Activated CD4-positive, alpha-beta T cell treated with anti-CD3 and anti-CD28 coated beads, Interleukin-2, amount 50 U/mL, for 48 hours (primary cell): Measurements from ENCODE around the gene PSMC3.

Source experiments
- DNase-seq, 2 experiments: peaks; one replicate each; pipeline ENCODE4 v3.0.0-alpha.2; 2020

PSMC3 gene

DNA sequence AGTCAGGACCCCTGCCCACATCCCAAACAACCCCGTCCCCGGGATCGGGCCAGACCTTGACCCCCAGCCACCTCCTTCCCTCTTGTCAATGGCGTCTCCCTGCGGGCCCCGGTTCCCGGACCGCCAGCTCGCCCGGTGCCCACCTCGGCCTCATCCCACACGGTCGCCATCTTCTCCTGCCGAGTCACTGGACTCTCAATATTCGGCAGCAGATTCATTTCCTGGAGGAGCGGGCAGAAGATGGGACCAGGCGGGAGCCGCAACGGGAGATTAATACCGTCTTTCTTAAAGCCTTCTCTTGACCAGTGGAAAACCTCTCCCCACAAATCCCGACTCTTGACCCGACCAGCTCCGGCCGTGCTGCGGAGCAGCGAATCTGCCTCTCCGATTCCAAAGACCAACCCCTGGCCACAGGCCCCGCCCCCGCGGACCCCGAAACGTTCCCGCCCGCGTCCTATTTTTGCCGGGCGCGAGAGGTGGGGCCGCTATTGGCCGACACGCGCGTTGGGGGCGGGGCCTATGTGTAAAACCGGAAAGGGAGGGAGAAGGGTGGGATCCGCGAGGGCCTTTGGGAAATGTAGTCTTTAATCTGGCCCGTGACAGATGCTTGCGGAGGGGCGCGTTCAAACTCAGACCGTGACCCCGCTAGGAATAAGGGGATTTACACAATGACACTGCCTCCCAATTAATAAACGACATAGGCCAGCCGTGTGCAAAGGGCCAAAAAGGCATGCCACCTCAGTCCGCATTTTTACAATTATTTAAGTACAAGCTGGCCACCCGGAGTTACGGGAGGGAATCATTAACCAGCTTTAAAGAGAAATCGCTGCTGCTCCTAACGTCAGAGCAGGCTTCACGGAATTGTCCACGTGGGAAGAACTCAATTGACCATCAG is at the start of gene PSMC3:
PSMC3 (minus strand) TSS at position 378 of the 895 bp plus-strand sequence; CDS start at position 218, 160 bp downstream.
- DNase-seq = peak; percentile 100

GRCh38 chr11:47470671-47471070 is 44.4 kb upstream of the PSMC3 start:
- no peak for DNase-seq

GRCh38 chr11:47469361-47470179 is 43.3 kb upstream of the PSMC3 start:
- DNase-seq = no peak

DNA sequence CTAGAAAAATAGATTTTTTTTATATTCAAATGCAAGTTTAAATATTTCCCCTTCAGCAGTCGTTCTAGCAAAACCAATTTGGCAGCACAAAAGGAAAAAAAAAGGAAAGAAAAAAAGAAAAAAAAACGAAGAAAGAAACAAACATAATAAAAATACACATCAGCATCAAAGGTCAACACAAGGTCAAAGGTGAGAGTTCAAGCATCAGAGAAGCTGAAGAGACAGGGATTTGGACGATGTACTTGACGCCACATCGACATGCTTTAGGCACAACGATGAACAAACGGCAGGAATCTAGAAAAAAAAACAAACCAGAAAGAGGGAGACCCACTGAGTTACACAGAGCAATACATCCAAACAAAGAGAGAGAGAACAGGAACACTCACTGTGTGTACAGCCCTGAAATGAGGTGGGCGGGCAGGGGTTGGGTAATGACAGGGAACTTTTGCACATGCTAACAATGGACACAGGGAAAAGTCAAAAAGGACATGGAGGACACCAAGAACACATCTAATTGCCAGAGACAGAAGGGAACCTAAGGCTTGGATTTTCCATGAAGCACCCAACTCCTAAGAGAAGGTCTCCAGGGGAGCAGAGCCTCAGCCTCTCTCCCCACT is 42.5 kb upstream of the PSMC3 start:
- DNase-seq = no peak

DNA sequence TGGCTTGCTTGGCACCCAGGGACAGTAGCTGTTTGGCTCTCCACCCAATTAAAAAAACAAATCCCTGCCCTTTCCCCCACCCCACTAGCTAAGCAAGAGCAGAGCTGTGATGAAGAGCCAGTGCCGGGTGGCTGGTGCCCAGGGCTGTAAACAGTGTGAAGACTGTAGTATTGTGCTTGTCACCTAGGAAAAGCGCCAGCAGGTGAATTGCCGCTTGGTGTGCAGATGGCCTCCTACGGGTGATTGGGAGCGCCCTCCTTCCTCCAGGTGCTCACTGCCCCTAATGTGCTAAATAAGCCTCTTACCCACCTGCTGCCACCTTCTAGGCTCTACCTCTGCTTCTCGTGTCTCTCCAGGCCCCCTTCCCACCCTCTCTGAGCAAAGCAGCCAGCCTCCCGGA is 41.1 kb upstream of the PSMC3 start:
- no peak for DNase-seq

GRCh38 chr11:47466701-47467250 is 40.5 kb upstream of the PSMC3 start:
- no peak for DNase-seq

DNA sequence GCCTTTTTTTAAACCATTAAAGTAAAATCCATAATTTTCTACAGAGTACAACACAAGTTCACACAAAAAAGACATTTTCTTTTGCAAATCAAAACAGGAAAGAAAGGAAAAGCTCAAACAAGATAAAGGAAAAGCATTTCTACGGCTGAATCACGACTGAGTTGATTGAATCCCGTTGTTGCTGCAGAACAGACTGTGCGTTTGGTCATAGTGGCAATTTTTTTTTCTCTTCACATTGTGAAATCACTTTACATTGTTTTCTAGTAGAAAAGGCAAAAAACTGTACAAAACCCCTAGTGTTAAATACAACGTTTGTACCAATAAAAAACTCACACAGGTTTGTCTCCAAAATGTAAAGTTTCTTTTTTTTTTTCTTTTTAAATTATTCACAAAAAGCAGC is 40.0 kb upstream of the PSMC3 start:
- DNase-seq = no peak

- no peak for DNase-seq
Observed at GRCh38 chr11:47464483-47464882, 38.2 kb upstream of the PSMC3 start.

DNA sequence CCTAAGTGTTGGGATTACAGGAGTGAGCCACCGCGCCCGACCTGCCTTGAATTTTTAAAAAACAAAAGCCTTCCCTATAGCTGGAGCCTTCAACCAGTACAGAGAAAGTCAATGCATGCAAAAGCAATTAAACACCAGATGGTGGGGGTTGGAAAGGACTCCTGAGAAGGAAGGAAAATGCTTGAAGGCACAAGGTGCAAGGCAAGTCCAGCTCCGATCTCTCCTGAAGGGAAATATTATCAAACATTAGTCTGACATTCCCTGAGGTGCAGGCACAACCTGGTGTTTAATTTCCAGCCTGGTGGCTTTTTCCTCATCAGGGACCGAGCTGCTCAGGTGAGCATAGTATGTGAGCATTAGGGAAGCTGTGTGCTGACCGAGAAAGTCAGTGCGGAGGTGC is 35.6 kb upstream of the PSMC3 start:
- DNase-seq = no peak

DNA sequence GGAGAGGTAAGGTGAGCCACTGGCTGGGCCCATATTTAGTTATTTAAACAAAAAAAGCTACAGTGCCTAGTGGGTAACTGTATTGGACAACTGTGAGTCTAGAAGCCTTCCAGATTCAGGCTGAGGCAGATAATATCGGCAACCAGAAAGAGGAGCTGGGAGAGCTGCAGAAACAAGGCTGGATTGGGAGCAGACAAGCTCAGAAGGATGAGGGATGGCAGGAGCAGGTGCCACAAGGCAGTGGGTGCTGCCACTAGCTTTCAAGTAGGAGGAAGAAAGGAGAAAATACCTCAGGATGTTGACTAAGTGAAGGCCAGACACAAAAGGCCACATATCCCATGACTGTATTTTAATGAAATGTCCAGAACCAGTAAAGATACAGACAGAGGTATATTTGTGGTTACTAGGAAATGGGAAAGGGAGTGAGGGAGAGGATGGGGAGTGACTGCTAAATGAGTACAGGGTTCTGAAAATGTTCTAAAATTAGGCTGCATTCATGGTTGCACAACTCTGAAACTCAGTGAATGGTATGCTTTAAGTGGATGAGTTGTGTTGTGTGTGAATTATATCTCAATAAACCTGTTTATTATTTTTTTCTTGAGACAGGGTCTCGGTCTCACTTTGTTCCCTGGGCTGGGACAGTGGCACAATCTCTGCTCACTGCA is 34.5 kb upstream of the PSMC3 start:
- no peak for DNase-seq

- peak; percentile 62 to 69 for DNase-seq
Observed at GRCh38 chr11:47454258-47454671, 28.0 kb upstream of the PSMC3 start.

DNA sequence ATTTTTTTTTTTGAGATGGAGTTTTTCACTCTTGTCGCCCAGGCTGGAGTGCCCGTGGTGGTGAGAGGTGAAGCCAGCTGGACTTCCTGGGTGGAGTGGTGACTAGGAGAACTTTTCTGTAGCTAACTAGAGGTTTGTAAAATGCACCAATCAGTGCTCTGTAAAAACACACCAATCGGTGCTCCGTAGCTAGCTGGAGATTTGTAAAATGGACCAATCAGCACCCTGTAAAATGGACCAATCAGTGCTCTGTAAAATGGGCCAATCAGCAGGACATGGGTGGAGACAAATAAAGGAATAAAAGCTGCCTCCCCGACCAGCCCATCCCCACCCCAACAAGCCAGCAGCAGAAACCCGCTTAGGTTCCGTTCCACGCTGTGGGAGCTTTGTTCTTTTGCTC is 27.1 kb upstream of the PSMC3 start:
- no peak for DNase-seq

- DNase-seq = no peak
Observed at GRCh38 chr11:47451990-47452389, 25.8 kb upstream of the PSMC3 start.

- DNase-seq = no peak
Observed at GRCh38 chr11:47451436-47451835, 25.2 kb upstream of the PSMC3 start.

GRCh38 chr11:47449541-47449940 is 23.3 kb upstream of the PSMC3 start:
- DNase-seq = no peak

DNA sequence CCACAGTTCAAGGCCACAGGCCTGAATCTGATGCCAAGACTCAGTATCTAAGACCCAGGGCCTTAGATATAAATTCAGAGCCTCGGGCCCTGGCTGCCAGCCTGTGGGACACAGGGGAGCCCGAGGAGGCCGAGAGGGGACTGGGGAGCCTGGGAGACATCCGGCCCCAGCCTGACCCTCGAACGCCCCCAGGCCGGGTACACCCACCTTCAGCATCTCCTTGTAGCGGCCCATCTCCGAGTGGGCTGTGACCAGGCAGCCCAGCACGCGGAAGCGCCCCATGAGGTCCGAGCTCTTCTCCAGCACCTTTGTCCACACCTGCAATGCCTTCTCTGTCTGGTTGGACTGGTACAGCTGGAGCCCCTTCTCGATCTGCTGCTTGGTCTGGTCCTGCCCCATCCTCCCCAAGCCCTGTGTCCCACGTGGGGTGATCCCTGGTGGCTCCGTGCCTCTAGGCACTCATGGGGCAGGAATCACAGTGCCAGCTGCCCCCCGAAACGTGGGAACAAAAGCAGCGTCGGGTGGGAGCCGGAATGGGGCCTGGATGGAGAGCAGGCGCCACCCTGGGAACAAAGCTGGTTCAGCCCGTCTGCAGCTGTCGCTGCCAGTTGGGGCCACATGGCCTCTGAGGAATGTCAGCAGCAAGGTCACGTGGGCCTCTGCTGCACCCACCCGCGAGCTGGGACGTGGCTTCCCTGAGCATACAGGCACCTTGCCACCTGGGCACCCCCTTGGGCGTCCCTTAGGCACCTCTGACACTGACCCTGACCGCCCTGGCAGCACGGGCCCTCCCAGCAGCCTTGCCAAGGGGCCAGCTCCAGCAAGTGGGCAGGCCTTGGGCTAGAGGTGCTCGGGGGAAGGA is 22.6 kb upstream of the PSMC3 start, which contains the start of gene RAPSN:
RAPSN (minus strand) TSS at position 571 of the 862 bp plus-strand sequence; CDS start at position 399, 172 bp downstream.
- no peak for DNase-seq

GRCh38 chr11:47447906-47448305 is 21.7 kb upstream of the PSMC3 start:
- DNase-seq = no peak

DNA sequence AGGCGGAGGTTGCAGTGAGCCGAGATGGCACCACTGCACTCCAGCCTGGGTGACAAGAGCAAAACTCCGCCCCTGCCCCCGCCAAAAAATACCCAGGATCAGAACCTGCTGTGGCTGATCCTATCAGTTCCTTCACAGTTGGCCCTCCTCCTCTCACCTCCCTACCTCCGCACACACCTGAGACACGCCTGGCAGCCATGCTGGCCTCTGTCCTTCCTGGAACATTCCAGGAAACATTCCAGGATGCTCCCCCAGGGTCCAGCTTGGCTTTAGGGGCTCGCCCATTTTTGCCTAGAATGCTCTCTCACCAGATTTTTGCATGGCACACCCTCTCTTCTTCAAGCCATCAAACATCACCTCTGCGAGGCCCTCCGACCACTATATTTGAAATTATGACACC is 20.6 kb upstream of the PSMC3 start:
- DNase-seq = no peak

DNA sequence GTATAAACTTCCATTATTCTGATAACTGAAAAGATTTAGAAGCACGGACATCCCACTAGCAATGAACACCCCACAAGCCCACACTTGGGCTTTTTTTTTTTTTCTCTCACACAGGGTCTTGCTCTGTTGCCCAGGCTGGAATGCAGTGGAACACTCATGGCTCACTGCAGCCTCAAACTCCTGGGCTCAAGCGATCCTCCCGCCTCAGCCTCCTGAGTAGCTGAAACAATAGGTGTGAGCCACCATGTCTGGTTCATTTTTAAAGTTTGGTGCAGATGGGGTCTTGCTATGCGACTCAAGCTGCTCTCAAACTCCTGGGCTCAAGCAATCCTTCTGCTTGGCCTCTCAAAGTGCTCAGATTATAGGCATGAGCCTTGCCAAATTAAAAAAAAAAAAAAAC is 19.6 kb upstream of the PSMC3 start:
- DNase-seq = no peak

DNA sequence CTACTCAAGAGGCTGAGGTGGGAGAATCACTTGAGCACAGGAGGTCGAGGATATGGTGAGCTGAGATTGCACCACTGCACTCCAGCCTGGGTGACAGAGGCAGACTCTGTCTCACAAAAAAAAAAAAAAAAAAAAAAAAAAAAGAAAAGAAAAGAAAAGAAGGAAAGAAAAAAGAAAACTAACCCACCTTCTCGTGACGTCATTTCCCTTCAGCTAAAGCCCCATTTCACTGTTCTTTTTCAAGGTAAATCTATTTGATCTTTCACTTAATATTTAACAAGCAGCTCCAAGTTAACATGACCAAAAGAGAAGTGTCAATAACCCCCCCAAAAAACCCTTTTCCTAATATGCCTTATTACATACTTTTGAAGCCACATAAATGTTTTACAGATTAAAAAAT is 17.6 kb upstream of the PSMC3 start:
- DNase-seq = no peak

GRCh38 chr11:47443028-47443700 is 16.9 kb upstream of the PSMC3 start:
- DNase-seq = no peak
